Activated CD4-positive, alpha-beta T cell treated with anti-CD3 and anti-CD28 coated beads, Interleukin-2, Interleukin-4, amounts not matched to agents 100 ng/mL and 50 ng/mL, durations not matched to agents 16 hours and 8 hours (primary cell): ENCODE data around the gene TBC1D2B.
A peak's percentile ranks its signal among the peaks of the same experiment; 100 is the strongest.

ENCODE experiments used
- DNase-seq: peaks from one replicate; pipeline ENCODE4 v3.0.0-alpha.2; 2020; ENCODE audit warnings: low spot score

Gene TBC1D2B

GRCh38 chr15:78054966-78055365, 22.5 kb downstream of the TBC1D2B start:
- DNase-seq = no peak

GRCh38 chr15:78054518-78054917, 23.0 kb downstream of the TBC1D2B start:
- no peak for DNase-seq

- no peak for DNase-seq
Measured at GRCh38 chr15:78052545-78052944, 25.0 kb downstream of the TBC1D2B start.

GRCh38 chr15:78052001-78052401, 25.5 kb downstream of the TBC1D2B start:
- DNase-seq = no peak

- no peak for DNase-seq
Measured at GRCh38 chr15:78051596-78051995, 25.9 kb downstream of the TBC1D2B start.

- DNase-seq = peak; percentile 61
Measured at GRCh38 chr15:78050826-78051225, 26.7 kb downstream of the TBC1D2B start.

- DNase-seq = no peak
Measured at GRCh38 chr15:78050441-78050809, 27.1 kb downstream of the TBC1D2B start.

- DNase-seq = peak; percentile 83
Measured at GRCh38 chr15:78049691-78050440, 27.6 kb downstream of the TBC1D2B start.

GRCh38 chr15:78048628-78048920, 28.9 kb downstream of the TBC1D2B start:
- no peak for DNase-seq

GRCh38 chr15:78047761-78048627, 29.5 kb downstream of the TBC1D2B start:
- peak; percentile 65 for DNase-seq

- peak; percentile 86 for DNase-seq
Measured at GRCh38 chr15:78046796-78047341, 30.6 kb downstream of the TBC1D2B start.

- no peak for DNase-seq
Measured at GRCh38 chr15:78045189-78045588, 32.3 kb downstream of the TBC1D2B start.

- DNase-seq = peak; percentile 70
Measured at GRCh38 chr15:78044407-78045155, 32.9 kb downstream of the TBC1D2B start.

- no peak for DNase-seq
Measured at GRCh38 chr15:78041946-78042345, 35.6 kb downstream of the TBC1D2B start.

GRCh38 chr15:78040653-78041244, 36.8 kb downstream of the TBC1D2B start:
- no peak for DNase-seq

- no peak for DNase-seq
Measured at GRCh38 chr15:78038585-78039247, 38.8 kb downstream of the TBC1D2B start.

- no peak for DNase-seq
Measured at GRCh38 chr15:78037779-78038305, 39.7 kb downstream of the TBC1D2B start.

- DNase-seq = no peak
Measured at GRCh38 chr15:78037328-78037727, 40.2 kb downstream of the TBC1D2B start.

GRCh38 chr15:78035861-78036476, 41.5 kb downstream of the TBC1D2B start:
- DNase-seq = no peak

- DNase-seq = no peak
Measured at GRCh38 chr15:78035321-78035751, 42.2 kb downstream of the TBC1D2B start.
